ENCODE measurements around the gene GLRA3.

Gene GLRA3

GRCh38 chr4:174746710-174747109 lies 82.3 kb downstream of the GLRA3 start:
- ChIA-PET CTCF (no interaction called here), POLR2A (no interaction called here)
- no peak for TF ChIP-seq CTCF (IDR thresholded peaks at IDR 0.05; ENCODE audit: control extremely low read depth, extremely low read depth, low read depth, missing control alignments)
- no peak for DNase-seq (ENCODE audit: extremely low spot score)

- no peak for DNase-seq (ENCODE audit: extremely low spot score)
- ChIA-PET CTCF (interaction anchor here (1.2 to 1.3 kb wide), 2 partner anchors 10 to 20 kb away, joined by 3 to 4 read pairs; no protein-coding TSS in a partner anchor), POLR2A (no interaction called here)
- TF ChIP-seq CTCF (IDR thresholded peaks at IDR 0.05; ENCODE audit: control extremely low read depth, extremely low read depth, low read depth, missing control alignments): no peak
Measured at GRCh38 chr4:174742561-174742960, 86.5 kb downstream of the GLRA3 start.

- DNase-seq (ENCODE audit: extremely low spot score): no peak
- POLR2A ChIA-PET: no interaction called here
- no peak for TF ChIP-seq CTCF (IDR thresholded peaks at IDR 0.05; ENCODE audit: control extremely low read depth, extremely low read depth, low read depth, missing control alignments)
- CTCF ChIA-PET: no interaction called here
Measured at GRCh38 chr4:174739576-174739975, 89.5 kb downstream of the GLRA3 start.

DNA sequence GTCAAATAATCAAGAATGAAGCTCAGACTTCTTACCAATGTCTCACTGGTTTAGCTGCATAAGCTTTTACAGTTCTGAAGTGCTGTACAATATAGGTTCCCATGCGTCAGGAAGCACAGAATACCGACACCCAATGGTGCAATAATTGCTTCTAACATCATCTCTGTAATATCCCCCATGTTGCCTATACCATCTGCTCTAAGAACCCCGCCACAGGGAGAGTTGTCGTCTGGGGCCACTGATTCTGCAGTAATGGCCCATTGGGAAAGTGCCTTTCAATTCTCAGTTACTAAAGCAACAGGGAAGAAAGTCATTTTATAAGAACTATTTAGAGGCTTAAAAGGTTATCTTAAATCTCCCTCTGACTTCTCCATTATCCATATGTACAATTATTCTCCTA lies 94.9 kb downstream of the GLRA3 start:
- CTCF ChIA-PET: interaction anchor here (0.9 to 1.5 kb wide), 2 partner anchors 14 to 52 kb away, joined by 3 to 4 read pairs; no protein-coding TSS in a partner anchor
- no peak for TF ChIP-seq CTCF (IDR thresholded peaks at IDR 0.05; ENCODE audit: control extremely low read depth, extremely low read depth, low read depth, missing control alignments)
- POLR2A ChIA-PET: no interaction called here
- DNase-seq (ENCODE audit: extremely low spot score): no peak

- ChIA-PET POLR2A (no interaction called here), CTCF (no interaction called here)
- no peak for DNase-seq (ENCODE audit: extremely low spot score)
- no peak for TF ChIP-seq CTCF (IDR thresholded peaks at IDR 0.05; ENCODE audit: control extremely low read depth, extremely low read depth, low read depth, missing control alignments)
Measured at GRCh38 chr4:174717828-174718227, 111.2 kb downstream of the GLRA3 start.

- no peak for DNase-seq (ENCODE audit: extremely low spot score)
- no peak for TF ChIP-seq CTCF (IDR thresholded peaks at IDR 0.05; ENCODE audit: control extremely low read depth, extremely low read depth, low read depth, missing control alignments)
- ChIA-PET CTCF (no interaction called here), POLR2A (no interaction called here)
Measured at GRCh38 chr4:174716986-174717770, 111.9 kb downstream of the GLRA3 start.

Data from GM10248 (cell line).